ENCODE measurements around the gene ZNF444. TPM values are rescaled to one million over a fixed set of nuclear protein-coding genes. Genes with fewer than 3 reads are reported as not detected.

Gene ZNF444
- total RNA-seq, 2 donors from 2014 or later: 50.2 to 58.8 TPM

DNA sequence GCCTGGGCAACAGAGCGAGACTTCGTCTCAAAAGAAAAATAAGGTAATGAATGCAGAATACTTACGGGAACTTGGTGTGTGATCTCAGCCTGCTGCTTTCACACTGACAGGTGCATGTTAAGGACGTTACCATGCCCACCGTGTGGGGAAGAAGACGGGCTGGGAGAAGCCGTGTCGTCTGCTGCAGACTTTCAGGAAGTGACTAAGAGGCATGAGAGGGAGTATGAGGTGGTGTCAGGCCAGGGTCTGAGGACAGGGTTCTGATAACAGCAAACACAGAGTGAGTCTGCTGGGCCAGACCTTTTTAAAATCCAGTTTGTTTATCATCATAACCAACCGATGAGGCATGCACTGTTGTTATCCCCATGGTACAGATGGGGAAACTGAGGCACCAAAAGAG, 21.2 kb downstream of the ZNF444 start:
- 87 to 93% methylated on average over 7 to 9 of the region's 9 CpGs for WGBS, 2 experiments (ENCODE audit: insufficient coverage in 1 of 2, insufficient read length in 1 of 2)
- no peak overlapping the region for H3K27ac ChIP-seq (ENCODE audit: low read depth, low read length)
- H3K9ac ChIP-seq (ENCODE audit: extremely low read depth, low read length, poor library complexity, severe bottlenecking): no peak overlapping the region
- Mint-ChIP-seq H3K4me1 (no peaks in the 10 kb centered on the region), H3K4me3 (no peak overlapping the region), H3K9me3 (no peaks in the 10 kb centered on the region), H3K27me3 (ENCODE audit: insufficient read depth) (no peaks in the 10 kb centered on the region), H3K36me3 (ENCODE audit: low read depth) (peaks cover 9% of the 10 kb centered on the region), H3K27ac (no peak overlapping the region)
- H3K4me1 ChIP-seq (ENCODE audit: control insufficient read depth, insufficient read depth, low read length): no peaks in the 10 kb centered on the region
- H3K36me3 ChIP-seq (ENCODE audit: control insufficient read depth, insufficient read depth, low read length): peaks cover 11% of the 10 kb centered on the region
- no peak for DNase-seq
- H3K27me3 ChIP-seq (ENCODE audit: control insufficient read depth, insufficient read depth, low read length, poor library complexity, severe bottlenecking): no peaks in the 10 kb centered on the region
- TF ChIP-seq CTCF (conservative IDR thresholded peaks at IDR 0.05): no peak
- H3K9me3 ChIP-seq (ENCODE audit: control insufficient read depth, low read length): no peaks in the 10 kb centered on the region
- H3K4me3 ChIP-seq (ENCODE audit: low read length): no peak overlapping the region

DNA sequence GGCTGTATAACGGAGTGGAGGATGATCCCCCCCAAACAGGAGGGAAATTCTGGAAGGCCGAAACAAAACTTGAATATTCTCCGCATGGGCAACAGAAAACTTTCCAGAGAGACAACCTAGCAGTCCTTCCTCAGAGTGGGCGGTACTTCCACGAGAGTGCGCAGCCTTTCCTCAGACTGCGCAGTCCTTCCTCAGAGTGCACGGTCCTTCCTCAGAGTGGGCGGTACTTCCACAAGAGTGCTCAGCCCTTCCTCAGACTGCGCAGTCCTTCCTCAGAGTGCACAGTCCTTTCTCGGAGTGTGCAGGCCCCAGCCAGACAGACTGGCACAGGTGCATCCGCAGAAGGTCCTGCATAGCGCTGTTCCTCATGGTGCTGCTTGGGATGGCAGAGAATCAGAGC, 22.0 kb downstream of the ZNF444 start:
- Histone ChIP-seq H3K4me1 (ENCODE audit: control insufficient read depth, insufficient read depth, low read length) (no peaks in the 10 kb centered on the region), H3K9ac (ENCODE audit: extremely low read depth, low read length, poor library complexity, severe bottlenecking) (no peak overlapping the region), H3K9me3 (ENCODE audit: control insufficient read depth, low read length) (no peaks in the 10 kb centered on the region), H3K36me3 (ENCODE audit: control insufficient read depth, insufficient read depth, low read length) (peaks cover 11% of the 10 kb centered on the region), H3K27me3 (ENCODE audit: control insufficient read depth, insufficient read depth, low read length, poor library complexity, severe bottlenecking) (no peaks in the 10 kb centered on the region), H3K27ac (ENCODE audit: low read depth, low read length) (no peak overlapping the region), H3K4me3 (ENCODE audit: low read length) (no peak overlapping the region)
- 92 to 96% methylated on average over 13 of the region's 13 CpGs for WGBS, 2 experiments (ENCODE audit: insufficient coverage in 1 of 2, insufficient read length in 1 of 2)
- H3K27me3 Mint-ChIP-seq (ENCODE audit: insufficient read depth): no peaks in the 10 kb centered on the region
- DNase-seq: no peak
- no peak overlapping the region for H3K4me3 Mint-ChIP-seq
- no peaks in the 10 kb centered on the region for H3K9me3 Mint-ChIP-seq
- peaks cover 8% of the 10 kb centered on the region for H3K36me3 Mint-ChIP-seq (ENCODE audit: low read depth)
- TF ChIP-seq CTCF (conservative IDR thresholded peaks at IDR 0.05): no peak
- no peak overlapping the region for H3K27ac Mint-ChIP-seq
- no peaks in the 10 kb centered on the region for H3K4me1 Mint-ChIP-seq

- Histone ChIP-seq H3K27ac (ENCODE audit: low read depth, low read length) (no peak overlapping the region), H3K4me1 (ENCODE audit: control insufficient read depth, insufficient read depth, low read length) (no peaks in the 10 kb centered on the region), H3K9me3 (ENCODE audit: control insufficient read depth, low read length) (no peaks in the 10 kb centered on the region), H3K36me3 (ENCODE audit: control insufficient read depth, insufficient read depth, low read length) (no peaks in the 10 kb centered on the region), H3K27me3 (ENCODE audit: control insufficient read depth, insufficient read depth, low read length, poor library complexity, severe bottlenecking) (no peaks in the 10 kb centered on the region), H3K4me3 (ENCODE audit: low read length) (no peak overlapping the region), H3K9ac (ENCODE audit: extremely low read depth, low read length, poor library complexity, severe bottlenecking) (no peak overlapping the region)
- TF ChIP-seq CTCF (conservative IDR thresholded peaks at IDR 0.05): no peak
- Mint-ChIP-seq H3K4me1 (no peaks in the 10 kb centered on the region), H3K27ac (no peak overlapping the region), H3K36me3 (ENCODE audit: low read depth) (no peaks in the 10 kb centered on the region), H3K4me3 (no peak overlapping the region), H3K9me3 (no peaks in the 10 kb centered on the region), H3K27me3 (ENCODE audit: insufficient read depth) (peaks cover 5% of the 10 kb centered on the region)
- WGBS, 2 experiments (ENCODE audit: insufficient coverage in 1 of 2, insufficient read length in 1 of 2): 41 to 42% methylated on average over 3 to 7 of the region's 7 CpGs
- no peak for DNase-seq
Measured at GRCh38 chr19:56167064-56167578, 26.0 kb downstream of the ZNF444 start.
